ENCODE results near the gene RUNX3.

DNA sequence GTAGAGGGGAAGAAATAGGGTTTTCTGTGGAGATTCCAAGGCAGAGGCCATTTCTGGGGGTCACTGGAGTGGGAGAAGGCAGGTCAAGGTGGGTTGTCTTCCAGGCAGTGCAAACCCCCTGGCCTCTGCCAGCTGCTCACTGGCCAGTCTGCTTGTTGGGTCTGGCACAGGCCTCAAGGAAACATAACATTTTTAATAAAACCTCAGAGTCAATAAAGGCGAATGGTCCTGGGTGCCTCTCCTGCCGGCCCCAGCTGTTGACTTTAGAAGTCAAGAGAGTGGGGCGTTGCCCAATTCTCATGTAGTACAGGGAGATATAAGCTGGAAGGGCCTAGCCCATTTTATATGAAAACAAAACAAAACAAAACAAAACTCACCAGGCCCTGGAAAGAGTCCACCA is 36.6 kb downstream of the RUNX3 start:
- TF ChIP-seq CTCF (conservative IDR thresholded peaks at IDR 0.05 in 1 of 2, IDR thresholded peaks at IDR 0.05 in 1 of 2; ENCODE audit: low read depth in 1 of 2, low read length in 2 of 2) (no peak), EZH2 (IDR thresholded peaks at IDR 0.05; ENCODE audit: low read length, missing control alignments) (no peak)

All from fibroblast of lung (primary cell).